Left renal pelvis (tissue), 4 donors: Measurements from ENCODE around the gene NLRC3. TPM values are rescaled to one million over a fixed set of nuclear protein-coding genes. Genes with fewer than 3 reads are reported as not detected.

Source experiments
- DNase-seq, 4 donors: peaks; one replicate each; pipeline ENCODE4 v3.0.0-alpha.2; 2013; ENCODE audit warnings: low read depth in 4 of 4, low spot score in 3 of 4
- polyA plus RNA-seq, 4 donors: library from polyadenylated mRNA; unstranded; fragments of 120-200 nt; gene quantifications; one replicate each; pipeline ENCODE4 v1.2.1, GENCODE V29; 2013; ENCODE audit not compliant: insufficient read length in 4 of 4

Gene NLRC3
- polyA plus RNA-seq, 4 donors = 1.3 to 2.3 (median 1.7) TPM

- DNase-seq = no peak
Measured at GRCh38 chr16:3597676-3598075, 20.5 kb upstream of the NLRC3 start.

- no peak for DNase-seq
Measured at GRCh38 chr16:3597226-3597625, 20.0 kb upstream of the NLRC3 start.

- no peak for DNase-seq
Measured at GRCh38 chr16:3596101-3596861, 19.1 kb upstream of the NLRC3 start.

- no peak for DNase-seq
Measured at GRCh38 chr16:3595521-3596021, 18.4 kb upstream of the NLRC3 start.

- no peak for DNase-seq
Measured at GRCh38 chr16:3595110-3595486, 17.9 kb upstream of the NLRC3 start.

- DNase-seq = no peak
Measured at GRCh38 chr16:3594316-3595109, 17.3 kb upstream of the NLRC3 start.

- DNase-seq = no peak
Measured at GRCh38 chr16:3592559-3592958, 15.4 kb upstream of the NLRC3 start.

- DNase-seq = no peak
Measured at GRCh38 chr16:3591991-3592390, 14.8 kb upstream of the NLRC3 start.

- no peak for DNase-seq
Measured at GRCh38 chr16:3591436-3591803, 14.2 kb upstream of the NLRC3 start.

- DNase-seq = no peak
Measured at GRCh38 chr16:3590736-3591435, 13.7 kb upstream of the NLRC3 start.

GRCh38 chr16:3589991-3590701 is 12.9 kb upstream of the NLRC3 start:
- DNase-seq = no peak

- no peak for DNase-seq
Measured at GRCh38 chr16:3589441-3589921, 12.3 kb upstream of the NLRC3 start.

GRCh38 chr16:3589001-3589400 is 11.8 kb upstream of the NLRC3 start:
- no peak for DNase-seq

- no peak for DNase-seq
Measured at GRCh38 chr16:3587547-3588110, 10.4 kb upstream of the NLRC3 start.

- DNase-seq = no peak
Measured at GRCh38 chr16:3584412-3584811, 7.2 kb upstream of the NLRC3 start.

GRCh38 chr16:3583303-3584038 is 6.3 kb upstream of the NLRC3 start:
- no peak for DNase-seq

- DNase-seq = no peak
Measured at GRCh38 chr16:3582276-3583165, 5.3 kb upstream of the NLRC3 start.

- no peak for DNase-seq
Measured at GRCh38 chr16:3581392-3581791, 4.2 kb upstream of the NLRC3 start.

- DNase-seq = no peak
Measured at GRCh38 chr16:3580686-3581085, 3.5 kb upstream of the NLRC3 start.
